ENCODE data around the gene SPAG16.

The SPAG16 gene

DNA sequence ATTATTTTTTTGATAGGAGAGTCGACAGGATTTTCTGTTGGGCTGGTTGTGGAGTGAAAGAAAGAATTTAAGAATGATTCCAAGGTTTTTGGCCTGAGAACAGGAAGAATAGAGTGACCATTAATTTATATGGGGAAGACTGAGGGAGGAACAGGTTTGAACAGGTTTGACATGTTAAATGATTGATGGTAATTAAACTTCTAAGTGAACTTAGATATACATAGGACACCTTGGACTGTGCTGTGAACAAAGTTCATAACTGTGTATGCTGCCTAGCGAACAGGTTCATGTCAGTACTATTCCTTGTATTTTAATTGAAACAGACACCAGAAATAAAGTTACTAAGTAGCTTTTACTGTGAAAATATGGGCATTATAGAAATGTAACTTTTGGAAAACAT, 212.0 kb downstream of the SPAG16 start:
- TF ChIP-seq, protein P1, sequence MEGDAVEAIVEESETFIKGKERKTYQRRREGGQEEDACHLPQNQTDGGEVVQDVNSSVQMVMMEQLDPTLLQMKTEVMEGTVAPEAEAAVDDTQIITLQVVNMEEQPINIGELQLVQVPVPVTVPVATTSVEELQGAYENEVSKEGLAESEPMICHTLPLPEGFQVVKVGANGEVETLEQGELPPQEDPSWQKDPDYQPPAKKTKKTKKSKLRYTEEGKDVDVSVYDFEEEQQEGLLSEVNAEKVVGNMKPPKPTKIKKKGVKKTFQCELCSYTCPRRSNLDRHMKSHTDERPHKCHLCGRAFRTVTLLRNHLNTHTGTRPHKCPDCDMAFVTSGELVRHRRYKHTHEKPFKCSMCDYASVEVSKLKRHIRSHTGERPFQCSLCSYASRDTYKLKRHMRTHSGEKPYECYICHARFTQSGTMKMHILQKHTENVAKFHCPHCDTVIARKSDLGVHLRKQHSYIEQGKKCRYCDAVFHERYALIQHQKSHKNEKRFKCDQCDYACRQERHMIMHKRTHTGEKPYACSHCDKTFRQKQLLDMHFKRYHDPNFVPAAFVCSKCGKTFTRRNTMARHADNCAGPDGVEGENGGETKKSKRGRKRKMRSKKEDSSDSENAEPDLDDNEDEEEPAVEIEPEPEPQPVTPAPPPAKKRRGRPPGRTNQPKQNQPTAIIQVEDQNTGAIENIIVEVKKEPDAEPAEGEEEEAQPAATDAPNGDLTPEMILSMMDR (IDR thresholded peaks at IDR 0.05; ENCODE audit: low read depth, low read length), result no peak
- no peak for DNase-seq (ENCODE audit: low read depth, low spot score)
- H3K4me3 ChIP-seq (ENCODE audit: low read depth, low read length), result no peak overlapping the region
- in situ Hi-C loops (cut with HindIII; ENCODE audit: low sequenced_read_pairs), result no loop called here

DNA sequence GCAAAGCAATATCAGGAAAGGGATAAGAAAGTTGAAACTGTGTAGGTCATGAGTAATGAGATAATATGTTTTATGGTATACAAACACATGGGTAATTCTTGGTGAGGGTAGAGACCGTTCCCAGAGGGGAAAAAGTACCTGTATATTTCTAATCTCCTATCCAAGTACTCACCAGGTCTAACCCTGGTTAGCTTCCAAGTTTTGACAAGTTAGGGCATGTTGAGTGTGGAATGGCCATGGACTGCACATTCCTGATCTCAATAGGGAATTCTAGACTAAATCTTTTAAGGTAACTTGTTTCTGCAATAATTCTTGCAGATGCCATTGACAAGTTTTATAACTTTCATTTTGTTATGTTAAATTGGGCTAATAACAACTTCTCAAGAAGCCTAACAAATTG, 216.6 kb downstream of the SPAG16 start:
- H3K4me3 ChIP-seq (ENCODE audit: low read depth, low read length), result no peak overlapping the region
- in situ Hi-C loops (cut with HindIII; ENCODE audit: low sequenced_read_pairs), result no loop called here
- TF ChIP-seq, protein P1 (IDR thresholded peaks at IDR 0.05; ENCODE audit: low read depth, low read length), result no peak
- DNase-seq (ENCODE audit: low read depth, low spot score), result no peak

DNA sequence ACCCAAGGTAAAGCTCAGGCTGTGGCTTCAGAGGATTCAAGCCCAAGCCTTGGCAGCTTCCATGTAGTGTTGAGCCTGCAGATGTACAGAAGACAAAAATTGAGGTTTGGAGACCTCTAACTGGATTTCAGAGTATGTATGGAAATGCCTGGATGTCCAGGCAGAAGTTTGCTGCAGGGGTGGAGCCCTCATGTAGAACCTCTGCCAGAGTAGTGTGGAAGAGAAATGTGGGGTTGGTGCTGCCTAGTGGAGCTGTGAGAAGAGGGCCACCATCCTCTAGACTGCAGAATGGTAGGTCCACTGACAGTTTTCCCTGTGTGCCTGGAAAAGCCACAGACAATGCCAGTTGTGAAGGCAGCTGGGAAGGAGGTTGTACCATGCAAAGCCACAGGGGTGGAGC, 239.9 kb downstream of the SPAG16 start:
- no peak overlapping the region for H3K4me3 ChIP-seq (ENCODE audit: low read depth, low read length)
- DNase-seq (ENCODE audit: low read depth, low spot score), result no peak
- in situ Hi-C loops (cut with HindIII; ENCODE audit: low sequenced_read_pairs), result no loop called here
- TF ChIP-seq, protein P1 (IDR thresholded peaks at IDR 0.05; ENCODE audit: low read depth, low read length), result no peak

DNA sequence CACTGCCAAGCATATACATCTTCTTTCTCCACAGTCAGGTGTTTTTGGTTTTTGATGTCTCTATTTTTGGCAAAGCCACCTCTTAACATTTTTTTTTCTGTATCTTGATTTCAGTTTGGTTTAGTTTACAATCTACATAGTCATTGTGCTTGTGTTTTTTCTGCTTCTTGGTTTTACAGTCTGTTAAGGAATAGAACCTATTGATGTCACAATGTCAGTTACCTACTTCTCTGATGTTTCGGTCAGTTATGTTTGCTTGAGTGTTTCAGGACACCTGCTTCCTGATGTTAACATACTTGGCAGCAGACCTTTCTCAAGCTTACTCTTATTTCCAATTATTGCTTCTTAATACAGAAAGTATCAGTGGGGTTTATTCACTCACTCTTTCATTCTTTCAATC, 253.3 kb downstream of the SPAG16 start:
- H3K4me3 ChIP-seq (ENCODE audit: low read depth, low read length), result no peak overlapping the region
- in situ Hi-C loops (cut with HindIII; ENCODE audit: low sequenced_read_pairs), result no loop called here
- no peak for DNase-seq (ENCODE audit: low read depth, low spot score)
- TF ChIP-seq, protein P1 (IDR thresholded peaks at IDR 0.05; ENCODE audit: low read depth, low read length), result no peak

DNA sequence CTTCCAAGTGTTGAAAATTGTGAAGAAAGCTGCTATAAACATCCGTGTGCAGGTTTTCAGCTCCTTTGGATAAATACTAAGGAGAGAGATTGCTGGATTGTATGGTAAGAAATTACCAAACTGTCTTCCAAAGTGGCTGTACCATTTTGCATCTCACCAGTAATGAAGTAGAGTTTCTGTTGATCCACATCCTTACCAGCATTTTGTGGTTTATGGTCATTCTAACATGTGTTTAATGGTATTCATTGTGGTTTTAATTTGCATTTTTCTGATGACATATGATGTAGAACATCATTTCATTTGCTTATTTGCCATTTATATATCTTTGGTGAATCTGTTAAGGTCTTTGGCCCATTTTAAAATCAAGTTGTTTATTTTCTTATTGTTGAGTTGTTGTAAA, 260.7 kb downstream of the SPAG16 start:
- peak; percentile 7 for DNase-seq (ENCODE audit: low read depth, low spot score)
- TF ChIP-seq, protein P1 (IDR thresholded peaks at IDR 0.05; ENCODE audit: low read depth, low read length), result no peak
- in situ Hi-C loops (cut with HindIII; ENCODE audit: low sequenced_read_pairs), result no loop called here
- no peak overlapping the region for H3K4me3 ChIP-seq (ENCODE audit: low read depth, low read length)

DNA sequence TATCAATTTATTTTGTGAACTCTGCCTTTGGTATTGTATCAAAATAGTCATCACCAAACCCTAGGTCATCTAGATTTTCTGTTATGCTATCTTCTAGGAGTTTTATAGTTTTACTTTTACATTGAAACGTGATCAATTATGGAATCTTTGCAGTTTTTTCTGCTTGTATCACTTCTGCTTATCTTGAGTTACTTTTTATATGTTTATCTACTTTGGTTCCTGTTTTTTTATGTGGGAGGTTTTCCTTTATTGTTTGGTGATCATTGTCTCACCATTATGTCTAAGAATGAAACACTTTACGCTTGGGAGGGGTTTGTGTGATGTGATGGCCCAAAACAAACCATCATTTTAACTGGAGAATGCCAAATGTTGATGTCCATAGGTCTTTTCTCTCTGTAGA, 261.2 kb downstream of the SPAG16 start:
- TF ChIP-seq, protein P1 (IDR thresholded peaks at IDR 0.05; ENCODE audit: low read depth, low read length), result no peak
- H3K4me3 ChIP-seq (ENCODE audit: low read depth, low read length), result no peak overlapping the region
- in situ Hi-C loops (cut with HindIII; ENCODE audit: low sequenced_read_pairs), result no loop called here
- DNase-seq (ENCODE audit: low read depth, low spot score), result no peak

DNA sequence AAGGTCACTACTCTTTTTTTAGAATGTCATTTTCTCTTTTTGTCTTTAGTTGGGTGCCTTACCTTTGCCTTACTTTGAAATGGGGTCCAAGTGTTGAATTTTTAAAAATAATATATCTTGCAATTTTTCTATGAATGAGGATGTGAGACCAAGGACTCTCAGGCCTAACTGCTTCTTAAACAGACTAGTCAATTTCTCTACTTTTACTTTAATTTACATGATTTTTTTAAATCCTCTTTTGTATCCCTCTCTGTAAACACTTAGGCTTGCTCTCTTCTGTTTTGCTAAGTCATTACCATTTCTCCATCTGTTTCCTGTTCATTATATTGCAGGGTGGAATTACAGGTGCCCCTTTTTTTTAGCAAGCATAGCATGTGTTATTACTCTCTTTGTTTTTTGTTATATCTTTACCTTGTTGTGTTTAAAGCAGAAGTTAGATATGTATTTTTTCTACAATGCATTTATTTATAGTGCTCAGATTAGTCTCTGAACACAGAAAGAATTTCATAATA, 261.8 kb downstream of the SPAG16 start:
- TF ChIP-seq, protein P1 (IDR thresholded peaks at IDR 0.05; ENCODE audit: low read depth, low read length), result no peak
- DNase-seq (ENCODE audit: low read depth, low spot score), result no peak
- in situ Hi-C loops (cut with HindIII; ENCODE audit: low sequenced_read_pairs), result no loop called here
- H3K4me3 ChIP-seq (ENCODE audit: low read depth, low read length), result no peak overlapping the region
